ENCODE data around the gene CCDC174.
"Not testable (repeated sequence)": the region's sequence is repeated elsewhere in the genome, so short reads cannot be mapped to it uniquely, and the experiment has no call there.

Gene CCDC174

GRCh38 chr3:14627815-14628214 is 23.7 kb upstream of the CCDC174 start:
- no peak for FAIRE-seq

GRCh38 chr3:14628406-14628805 is 23.2 kb upstream of the CCDC174 start:
- no peak for FAIRE-seq

- no peak for FAIRE-seq
Measured at GRCh38 chr3:14630404-14631100, 21.0 kb upstream of the CCDC174 start.

DNA sequence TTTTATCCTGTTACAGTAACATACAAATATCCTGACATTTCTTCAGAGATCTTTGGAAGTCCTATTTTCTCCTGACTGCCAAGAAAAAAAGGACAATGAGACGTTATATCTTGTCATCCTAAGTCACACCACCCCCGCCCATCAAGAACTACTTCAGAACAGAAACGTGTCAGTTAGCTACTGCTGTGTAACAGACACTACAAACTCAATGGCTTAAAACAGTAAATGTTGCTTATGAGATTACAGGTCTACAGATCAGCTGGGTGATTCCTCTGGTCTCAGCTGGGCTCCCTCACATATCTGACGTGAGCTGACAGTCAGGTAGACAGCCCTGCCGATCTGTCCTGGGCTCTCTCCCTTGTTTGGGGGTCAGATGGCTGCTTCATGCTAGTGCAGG is 20.5 kb upstream of the CCDC174 start:
- no peak for FAIRE-seq

GRCh38 chr3:14631687-14632441 is 19.7 kb upstream of the CCDC174 start:
- no peak for FAIRE-seq

DNA sequence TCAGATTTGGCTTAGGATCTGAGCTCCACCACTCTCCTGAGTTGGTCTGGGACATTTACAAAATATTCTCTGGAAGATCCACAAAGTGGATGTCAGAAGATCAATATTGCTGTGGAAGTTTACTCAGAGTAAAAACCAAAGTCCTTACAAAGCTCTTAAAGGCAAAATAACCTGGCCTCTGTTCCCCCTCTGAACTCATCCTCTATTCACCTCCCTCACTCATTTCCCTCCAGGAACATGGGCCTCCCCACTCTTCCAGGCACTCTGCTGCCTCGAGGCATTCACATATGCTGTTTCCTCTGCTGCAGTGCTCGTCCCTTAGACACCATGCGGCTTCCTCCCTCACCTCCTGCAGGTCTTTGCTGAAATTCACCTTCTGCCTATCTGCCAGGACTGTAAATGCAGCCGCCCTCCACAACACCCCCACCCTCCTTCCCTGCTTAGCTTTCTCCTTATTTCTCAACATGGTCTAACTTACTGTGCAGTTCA is 19.1 kb upstream of the CCDC174 start:
- no peak for FAIRE-seq

DNA sequence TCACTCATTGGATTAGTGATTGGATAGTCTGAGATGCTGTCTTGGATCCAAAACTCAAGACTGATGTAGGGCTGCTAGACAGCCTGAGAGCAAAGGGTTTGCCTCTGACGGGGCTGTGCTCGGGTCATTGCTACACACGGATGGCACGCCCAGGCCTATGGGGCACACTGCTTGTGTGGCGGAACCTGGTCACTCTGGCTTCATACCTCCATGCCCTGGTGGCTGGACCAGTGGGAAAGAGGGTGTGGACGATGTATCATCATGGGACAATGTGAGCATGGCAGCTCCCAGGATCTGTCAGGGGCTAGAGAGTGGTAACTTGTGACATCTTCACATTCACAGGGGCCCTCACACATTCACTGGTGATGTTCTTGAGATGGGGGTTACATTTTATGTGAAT is 18.1 kb upstream of the CCDC174 start:
- FAIRE-seq = no peak

DNA sequence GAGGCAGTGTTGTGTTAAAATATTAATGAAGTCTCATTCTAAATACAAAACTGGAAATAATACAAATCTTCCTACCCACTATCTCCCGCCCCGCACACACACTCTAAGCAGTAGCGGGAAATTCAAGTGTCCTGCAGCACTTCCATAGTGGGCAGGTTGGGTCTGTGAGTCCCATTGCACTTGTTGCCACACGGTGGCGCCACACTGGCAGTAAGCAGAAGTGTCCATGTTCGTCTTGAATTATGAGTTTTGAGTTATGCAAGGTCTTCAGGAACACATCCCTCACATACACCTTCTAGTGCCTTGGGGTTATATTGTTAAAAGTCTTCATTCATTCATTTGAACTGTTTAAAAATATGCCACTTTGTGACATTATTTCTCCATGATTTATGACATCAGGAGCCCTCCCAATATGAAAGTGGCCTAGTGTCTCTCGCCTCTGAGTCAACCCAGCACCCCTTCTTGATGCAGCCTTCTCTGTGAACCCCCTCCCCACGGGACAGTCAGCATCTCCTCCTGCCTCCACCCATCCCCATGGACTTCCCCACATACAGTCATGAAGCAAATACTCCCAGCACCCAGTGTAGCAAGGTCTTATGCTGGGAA is 17.6 kb upstream of the CCDC174 start:
- no peak for FAIRE-seq

- no peak for FAIRE-seq
Measured at GRCh38 chr3:14634763-14635400, 16.7 kb upstream of the CCDC174 start.

DNA sequence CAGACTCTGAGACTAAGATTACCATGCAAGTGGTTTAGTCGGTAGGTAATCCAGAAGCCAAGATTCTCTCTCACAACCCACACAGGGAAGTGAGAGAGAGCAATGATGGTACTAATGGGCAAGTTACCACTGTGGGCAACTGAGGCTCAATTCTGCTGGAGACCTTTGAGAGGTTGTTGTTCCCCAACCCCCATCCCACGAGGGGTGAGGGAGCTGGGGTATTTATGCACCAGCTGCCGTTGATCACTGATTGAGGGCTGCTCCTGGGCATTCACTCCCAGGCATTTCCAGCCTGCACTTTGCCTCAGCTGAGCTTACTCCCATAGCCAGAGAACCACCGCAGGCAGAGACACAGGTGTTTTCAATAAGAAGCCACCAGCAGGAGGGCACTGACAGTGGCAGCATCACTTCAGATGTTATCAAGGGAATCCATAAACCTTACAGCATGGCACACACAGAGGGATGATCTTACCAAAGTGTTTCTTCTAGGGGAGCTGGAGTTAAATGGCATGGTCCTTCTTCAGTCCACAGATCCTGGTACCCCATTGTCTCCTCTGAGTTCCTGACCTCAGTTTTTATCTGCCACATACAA is 15.0 kb upstream of the CCDC174 start:
- no peak for FAIRE-seq

GRCh38 chr3:14640157-14640562 is 11.4 kb upstream of the CCDC174 start:
- no peak for FAIRE-seq

- FAIRE-seq = no peak
Measured at GRCh38 chr3:14640734-14641133, 10.8 kb upstream of the CCDC174 start.

GRCh38 chr3:14641346-14641745 is 10.2 kb upstream of the CCDC174 start:
- FAIRE-seq = no peak

DNA sequence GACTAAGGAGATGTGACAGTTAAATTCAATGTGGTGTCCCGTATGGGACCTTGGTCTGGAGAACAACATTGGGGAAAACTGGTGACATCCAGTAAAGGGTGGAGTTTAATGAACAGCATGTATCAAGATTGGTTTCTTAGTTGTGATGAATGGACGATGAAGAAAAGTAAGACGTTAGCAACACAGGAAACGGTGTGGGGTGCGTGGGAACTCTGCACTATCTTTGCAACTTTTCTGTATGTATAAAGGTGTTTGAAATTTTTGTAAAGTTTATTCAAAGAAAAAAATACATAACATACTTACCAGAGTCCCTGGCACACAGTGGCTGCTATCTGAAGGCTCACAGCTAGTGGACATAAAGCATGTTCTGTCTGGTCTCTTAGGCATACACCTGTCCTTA is 6.1 kb upstream of the CCDC174 start:
- no peak for FAIRE-seq

GRCh38 chr3:14646131-14646573 is 5.4 kb upstream of the CCDC174 start:
- no peak for FAIRE-seq

- no peak for FAIRE-seq
Measured at GRCh38 chr3:14646589-14647413, 4.8 kb upstream of the CCDC174 start.

GRCh38 chr3:14647976-14648955 is 3.3 kb upstream of the CCDC174 start:
- FAIRE-seq = no peak

DNA sequence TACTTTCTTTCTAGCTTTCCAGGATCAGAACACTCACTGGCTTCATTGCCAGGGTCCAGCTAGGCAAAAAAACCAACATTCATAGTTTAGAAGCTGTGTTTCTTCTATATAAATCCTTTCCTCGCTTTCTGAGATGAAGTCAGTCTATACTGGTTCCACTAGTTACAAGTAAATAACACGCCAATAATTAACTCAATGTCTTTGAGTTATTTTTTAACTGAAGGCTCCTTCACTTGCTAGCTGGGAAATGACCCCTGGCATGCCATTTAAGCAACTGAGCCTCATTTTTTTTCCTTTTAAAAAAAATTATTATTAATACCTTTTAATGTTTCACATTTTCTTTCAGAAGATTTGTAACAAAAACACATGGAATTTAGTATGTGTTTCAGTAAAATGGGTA is 2.1 kb upstream of the CCDC174 start:
- FAIRE-seq = no peak

DNA sequence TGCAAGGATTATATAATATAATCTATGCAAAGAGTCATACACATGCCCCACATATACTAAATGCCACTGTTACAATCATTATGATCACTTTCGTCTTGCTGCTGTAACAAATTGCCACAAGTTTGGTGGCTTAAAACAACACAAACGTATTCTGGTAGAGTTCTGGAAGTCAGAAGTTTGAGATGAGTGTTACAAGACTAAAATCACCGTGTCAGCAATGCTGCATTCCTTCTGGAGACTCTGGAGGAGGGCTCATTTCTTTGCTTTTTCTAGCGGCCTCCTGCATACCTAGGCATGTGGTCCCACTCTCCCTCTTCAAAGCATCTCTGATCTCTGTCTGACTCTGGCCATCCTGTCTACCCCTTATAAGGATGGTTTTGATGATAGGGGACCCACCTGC is 1.4 kb upstream of the CCDC174 start:
- FAIRE-seq = no peak

DNA sequence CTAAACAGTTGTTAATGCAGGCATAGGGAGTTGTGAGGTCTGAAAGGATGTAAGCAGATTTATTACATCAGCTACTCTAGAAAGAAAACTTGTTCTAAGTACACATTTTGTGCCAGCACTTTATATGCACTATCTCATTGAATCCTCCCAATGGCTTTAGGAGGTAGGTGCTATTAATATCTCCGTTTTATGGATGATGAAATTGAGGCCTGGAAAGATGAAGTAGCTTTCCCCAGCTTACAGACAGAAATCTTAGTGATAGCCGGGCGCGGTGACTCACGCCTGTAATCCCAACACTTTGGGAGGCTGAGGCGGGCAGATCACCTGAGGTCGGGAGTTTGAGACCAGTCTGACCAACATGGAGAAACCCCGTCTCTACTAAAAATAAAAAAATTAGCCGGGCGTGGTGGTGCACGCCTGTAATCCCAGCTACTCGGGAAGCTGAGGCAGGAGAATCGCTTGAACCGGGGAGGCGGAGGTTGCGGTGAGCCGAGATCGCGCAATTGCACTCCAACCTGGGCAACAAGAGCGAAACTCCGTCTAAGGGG is 872 bp downstream of the CCDC174 start:
- FAIRE-seq = not testable (repeated sequence)
